GM21619 (cell line): ENCODE data around the gene SRGAP2B.
"Not testable (repeated sequence)": the region's sequence is repeated elsewhere in the genome, so short reads cannot be mapped to it uniquely, and the experiment has no call there.

Source experiments
- ATAC-seq: cut with Tn5 transposase; IDR thresholded peaks from one replicate; pipeline ENCODE4 v1.9.1; 2021; ENCODE audit not compliant: unreplicated experiment

Gene SRGAP2B

DNA sequence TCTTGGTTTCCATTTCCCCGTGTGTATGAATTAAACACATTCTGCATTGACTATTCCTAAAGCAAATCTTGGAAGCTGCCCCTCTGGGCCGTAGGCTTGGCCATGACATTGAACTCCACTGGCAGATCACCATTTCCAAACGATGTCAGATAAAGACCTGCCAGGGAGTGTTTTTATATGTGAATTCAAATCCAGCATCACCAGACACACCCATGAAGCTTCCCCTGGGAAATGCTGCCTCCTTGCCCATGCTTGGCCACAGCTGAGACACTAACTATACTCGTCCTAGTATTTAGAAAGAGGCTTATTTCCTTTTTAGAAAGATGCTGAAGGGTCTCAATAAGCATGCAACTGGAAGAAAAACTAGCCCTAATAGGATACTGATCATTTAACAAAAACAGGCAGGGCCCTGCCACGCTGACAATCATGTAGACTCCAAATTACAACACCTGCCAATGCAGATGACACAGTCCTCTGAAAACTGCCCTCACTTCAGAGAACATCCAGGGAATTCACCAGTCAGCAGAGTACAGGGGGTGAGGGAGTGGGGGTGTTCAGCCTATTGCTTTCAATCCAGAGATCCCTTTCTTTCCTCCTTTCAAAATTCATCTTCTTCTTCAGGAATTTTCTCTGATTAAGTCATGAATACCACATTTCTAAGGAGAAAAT lies 94.9 kb downstream of the SRGAP2B start:
- not testable (repeated sequence) for ATAC-seq

DNA sequence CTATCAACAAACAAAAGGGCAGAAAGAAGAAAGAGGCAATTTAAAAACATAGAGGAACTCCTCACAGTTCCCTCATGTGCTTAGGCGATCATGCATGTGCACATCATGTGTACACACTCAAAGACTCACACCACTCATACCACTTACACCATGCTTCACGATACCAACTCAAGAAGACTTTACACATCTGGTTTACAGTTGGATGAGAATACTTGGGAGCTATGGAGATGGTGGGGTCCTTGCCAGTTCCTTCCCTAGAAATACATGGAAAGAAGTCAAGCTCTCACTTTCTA lies 96.2 kb downstream of the SRGAP2B start:
- not testable (repeated sequence) for ATAC-seq

DNA sequence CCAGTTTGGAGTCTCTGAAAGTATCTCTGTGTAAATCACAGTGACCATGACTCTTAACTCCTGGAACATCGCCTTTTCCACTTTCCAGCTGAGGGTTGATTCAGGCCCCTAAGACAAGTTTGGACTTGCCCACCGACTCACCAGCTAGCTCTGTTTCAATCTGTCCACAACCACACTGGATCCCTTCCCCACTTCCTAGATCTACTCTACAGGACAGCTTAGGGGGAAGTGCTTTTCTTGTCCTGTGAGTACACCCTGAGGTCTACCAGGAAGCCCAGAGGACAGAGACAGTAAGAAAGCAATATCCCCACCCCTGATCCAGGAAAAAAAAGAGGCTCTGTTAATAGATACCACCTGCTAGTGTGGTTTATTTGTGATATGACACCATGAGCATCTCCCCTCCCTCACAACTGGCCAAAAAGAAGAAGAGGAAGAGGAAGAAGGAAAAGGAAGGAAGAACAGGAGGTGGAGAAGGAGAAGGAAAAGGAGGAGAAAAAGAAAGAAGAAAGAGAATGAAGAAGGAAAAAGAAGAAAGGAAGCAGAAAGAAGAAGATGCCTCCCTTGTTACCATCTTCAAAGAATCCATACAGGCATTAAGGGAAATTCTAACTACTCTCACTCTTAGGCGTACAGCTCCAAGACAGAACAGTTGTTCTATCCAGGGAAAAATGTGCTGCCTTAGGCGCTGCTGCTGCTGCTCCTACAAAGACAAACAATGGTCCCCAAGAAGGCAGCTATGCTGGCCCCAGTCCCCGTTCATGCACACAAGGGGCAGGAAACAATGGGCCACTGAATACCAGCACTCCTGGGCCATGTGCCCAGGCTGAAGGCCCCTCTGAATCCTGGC lies 96.8 kb downstream of the SRGAP2B start:
- not testable (repeated sequence) for ATAC-seq

DNA sequence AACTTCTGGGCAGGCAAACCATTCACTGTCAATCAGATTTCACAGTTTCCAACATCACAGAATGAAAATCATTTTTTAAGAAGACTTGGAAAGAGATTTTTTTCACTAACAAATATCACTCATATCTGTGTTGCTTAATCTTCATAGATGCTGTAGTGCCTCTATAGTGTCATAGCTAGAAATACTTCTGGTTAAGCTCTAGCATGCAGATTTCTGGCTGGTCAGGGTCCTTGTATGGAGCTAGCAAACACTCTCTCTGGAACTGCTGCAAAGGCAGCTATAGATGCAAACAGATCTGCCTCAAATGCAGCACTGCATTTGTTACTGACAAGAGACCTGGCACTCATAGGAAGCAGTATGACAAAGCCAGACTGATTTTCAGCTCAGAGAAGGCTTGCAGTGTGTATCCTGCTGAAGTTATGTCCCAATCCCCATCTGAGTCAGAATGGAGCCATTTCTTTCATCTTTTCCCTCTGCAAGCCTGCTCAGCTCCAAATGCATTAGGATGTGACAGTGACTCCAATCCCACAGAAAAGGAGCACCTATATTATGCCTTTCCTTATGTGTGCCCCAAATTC lies 99.2 kb downstream of the SRGAP2B start:
- not testable (repeated sequence) for ATAC-seq

DNA sequence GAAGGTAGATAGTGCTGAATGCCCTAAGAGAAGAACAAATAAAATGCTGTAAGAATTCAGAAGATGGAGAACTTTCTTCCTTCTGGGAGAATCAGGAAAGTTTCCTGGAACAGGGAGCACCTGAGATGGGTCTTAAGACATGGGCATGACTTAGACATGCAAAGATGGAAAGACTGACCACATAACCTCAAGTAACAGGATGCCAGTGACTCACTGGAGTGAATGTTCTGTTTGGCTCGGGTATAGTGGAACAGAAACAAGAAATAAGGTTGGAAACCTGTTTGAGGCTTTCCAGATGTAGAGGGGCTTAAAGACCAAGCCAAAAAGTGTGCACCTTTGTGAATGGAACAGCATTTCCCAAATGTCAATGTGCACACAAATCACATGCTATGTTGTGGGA lies 102.2 kb downstream of the SRGAP2B start:
- not testable (repeated sequence) for ATAC-seq

DNA sequence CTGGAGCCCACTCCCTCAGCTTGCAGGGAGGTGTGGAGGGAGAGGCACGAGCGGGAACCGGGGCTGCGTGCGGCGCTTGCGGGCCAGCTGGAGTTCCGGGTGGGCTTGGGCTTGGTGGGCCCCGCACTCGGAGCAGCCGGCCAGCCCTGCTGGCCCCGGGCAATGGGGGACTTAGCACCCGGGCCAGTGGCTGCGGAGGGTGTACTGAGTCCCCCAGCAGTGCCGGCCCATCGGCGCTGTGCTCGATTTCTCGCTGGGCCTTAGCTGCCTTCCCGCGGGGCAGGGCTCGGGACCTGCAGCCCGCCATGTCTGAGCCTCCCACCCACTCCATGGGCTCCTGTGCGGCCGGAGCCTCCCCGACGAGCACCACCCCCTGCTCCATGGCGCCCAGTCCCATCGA lies 104.5 kb downstream of the SRGAP2B start:
- not testable (repeated sequence) for ATAC-seq

DNA sequence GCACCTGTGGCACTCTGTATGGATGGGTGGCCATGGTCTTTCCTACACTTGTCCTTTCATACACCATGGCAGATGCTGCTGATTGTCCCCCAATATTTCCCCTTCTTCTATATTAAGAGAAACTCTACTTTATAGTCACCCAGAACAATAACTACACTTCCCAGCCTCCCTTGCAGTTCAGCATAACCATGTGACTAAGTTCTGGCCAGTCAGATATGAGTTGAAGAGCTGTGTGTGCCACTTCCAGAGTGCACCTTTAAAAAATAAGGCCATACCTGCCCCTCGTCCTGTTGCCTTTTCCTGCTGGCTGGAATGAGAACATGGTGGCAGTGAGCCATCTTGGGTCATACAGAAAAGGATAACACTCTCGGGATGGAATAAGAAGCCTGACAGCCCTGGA lies 108.0 kb downstream of the SRGAP2B start:
- ATAC-seq = not testable (repeated sequence)

DNA sequence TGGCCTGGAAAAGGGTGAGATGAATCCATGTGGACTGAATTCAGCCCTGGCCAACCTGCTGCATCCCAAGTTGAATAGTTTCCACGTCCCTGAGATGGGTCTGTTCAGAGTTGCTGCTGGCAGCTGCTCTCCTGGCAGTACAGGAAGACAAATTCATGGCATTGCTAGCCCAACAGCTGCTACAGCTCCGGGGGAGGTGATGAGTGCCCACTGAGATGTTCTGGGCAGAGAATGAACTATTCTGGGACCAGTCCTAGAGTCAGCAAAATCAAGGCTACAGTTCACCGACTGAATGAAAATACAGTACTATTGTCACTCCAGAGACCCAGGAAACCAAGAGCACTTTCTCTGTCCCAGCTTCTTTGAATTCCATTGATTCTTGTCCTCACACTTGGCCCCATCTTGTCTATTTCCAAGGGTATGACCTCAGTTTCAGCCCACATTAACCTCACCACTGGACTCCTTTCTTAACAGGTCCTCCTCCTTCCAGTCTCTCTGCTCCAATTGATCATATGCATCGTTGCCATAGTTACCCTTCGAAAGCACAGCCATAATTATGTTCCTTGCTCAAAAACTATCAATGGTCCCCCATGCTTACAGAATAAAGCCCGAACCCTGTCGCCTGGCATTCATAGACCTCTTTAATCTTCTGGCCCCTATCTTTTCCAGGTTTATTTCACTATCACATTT lies 108.8 kb downstream of the SRGAP2B start:
- ATAC-seq = not testable (repeated sequence)

DNA sequence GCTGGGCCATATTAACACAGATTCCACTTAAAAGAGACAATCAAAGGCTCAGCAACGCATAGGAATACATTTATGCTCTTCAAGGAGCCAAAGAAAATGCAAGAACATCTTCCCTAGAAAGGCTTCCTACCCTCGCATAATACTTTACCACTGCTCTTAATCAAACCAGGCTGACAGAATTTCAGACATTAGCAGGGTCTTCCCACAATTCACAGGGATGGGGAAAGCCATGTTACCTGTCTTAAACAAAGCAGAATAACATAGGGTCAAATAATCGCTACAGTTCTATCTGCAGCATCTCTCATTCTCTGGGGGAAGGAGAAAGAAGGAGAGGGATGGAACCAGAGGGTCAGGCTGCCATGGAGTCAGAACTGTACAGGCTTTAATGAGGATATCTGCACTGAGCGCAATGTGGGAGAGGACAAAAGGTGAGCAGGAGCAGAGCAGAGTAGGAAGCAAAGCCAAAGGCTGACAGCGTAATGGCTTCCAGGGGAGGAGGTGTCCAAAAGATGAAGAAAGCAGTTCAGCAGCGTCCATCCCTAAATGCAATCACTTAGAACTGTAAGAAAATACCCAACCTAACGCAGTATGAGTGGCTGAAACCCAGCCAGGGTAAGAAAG lies 109.5 kb downstream of the SRGAP2B start:
- ATAC-seq = not testable (repeated sequence)

DNA sequence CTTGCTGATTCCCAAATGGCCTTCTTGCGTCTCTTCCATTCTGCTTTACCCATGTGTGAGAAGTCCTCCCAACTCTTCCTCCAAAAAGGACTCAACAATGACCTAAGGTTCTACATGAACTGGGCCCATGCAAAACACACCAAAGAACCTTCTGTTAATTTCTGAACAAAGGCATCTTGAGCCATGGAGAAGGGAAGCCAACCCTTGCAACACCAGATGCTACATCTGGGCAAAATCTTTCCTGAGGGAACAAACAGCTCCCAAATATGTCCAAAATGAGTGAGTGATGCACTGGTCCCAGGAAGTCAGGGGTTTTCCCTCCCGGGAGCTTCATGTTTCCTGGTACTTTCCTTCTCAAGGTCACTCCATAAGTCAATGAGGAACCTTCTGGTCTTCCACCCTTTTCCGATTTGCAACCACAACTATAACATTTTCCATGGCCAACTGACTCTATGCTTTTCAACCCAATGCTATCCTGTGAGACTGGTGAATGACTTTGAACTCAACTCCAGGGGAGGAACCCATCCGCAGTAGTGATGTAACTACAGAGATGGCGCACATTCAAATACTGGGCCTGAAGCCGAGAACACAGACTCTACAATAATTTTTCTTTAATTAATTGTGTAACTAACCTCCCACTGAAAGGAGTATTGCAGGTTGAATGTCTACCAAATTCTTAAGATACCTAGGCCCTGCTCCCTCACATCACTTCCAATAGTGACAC lies 112.2 kb downstream of the SRGAP2B start:
- ATAC-seq = not testable (repeated sequence)

DNA sequence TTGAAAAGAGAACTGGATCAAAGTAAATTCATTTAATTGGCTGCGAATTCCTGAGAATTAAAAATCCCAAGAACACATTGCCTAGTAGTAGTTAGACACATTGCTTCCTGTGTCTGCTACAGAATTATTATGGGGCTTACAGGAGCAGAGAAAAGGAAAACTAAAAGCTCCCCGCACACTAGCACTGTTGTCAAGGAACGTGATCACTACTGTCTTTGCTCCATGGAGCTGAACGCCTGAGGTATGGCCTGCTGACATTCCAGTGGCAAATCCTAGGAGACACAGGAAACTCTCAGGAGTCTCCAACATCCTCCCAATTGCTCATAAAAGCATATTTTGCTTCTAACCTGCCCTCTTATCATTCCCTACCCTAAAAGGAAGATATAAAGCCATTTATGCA lies 114.0 kb downstream of the SRGAP2B start:
- not testable (repeated sequence) for ATAC-seq

DNA sequence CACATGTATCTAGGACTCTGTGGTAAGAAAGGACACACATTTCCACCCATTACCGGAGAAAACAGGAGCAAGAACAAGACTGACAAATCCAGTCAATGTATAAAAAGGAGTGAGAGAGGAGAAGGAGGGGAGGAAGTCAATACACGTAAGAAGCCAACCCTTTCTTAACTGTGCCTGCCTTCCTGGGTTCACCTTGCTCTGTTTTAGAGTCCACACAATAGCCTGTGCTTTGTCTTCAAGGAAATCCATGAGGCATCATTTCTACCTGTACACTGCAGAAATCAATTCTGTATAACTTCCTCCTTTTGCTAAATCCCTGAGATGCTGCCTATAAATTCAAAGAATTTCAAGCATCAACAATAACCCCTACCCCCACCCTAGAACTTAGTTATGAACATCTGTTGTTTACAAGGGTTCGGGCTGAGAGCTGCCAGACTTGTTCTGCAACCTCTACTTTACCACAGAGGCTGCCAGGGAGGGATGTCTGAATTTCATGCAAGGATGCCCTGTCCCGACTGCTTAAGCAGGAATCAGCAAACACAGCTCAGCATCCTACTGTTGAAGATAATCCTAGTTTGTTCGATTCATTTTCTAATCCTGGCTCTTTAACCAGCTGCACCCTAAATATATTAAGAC lies 115.0 kb downstream of the SRGAP2B start:
- not testable (repeated sequence) for ATAC-seq

DNA sequence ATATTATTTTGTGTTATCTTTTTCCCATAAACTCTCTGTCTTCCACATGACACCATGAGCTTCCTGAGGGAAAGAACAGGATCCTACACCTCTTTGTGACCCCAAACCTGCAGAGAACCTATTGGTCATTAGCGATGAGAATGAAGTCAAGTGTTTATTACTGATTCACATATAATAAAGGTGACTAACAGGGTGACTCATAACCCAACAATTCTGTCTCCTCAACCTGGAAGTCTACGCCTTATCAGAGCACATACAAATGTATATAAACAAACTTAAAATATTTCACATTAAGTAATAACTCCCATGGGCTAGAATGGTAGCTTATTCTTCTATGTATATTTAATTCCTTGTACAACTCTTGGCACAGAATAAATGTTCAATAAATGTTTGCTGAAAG lies 117.3 kb downstream of the SRGAP2B start:
- ATAC-seq = not testable (repeated sequence)

DNA sequence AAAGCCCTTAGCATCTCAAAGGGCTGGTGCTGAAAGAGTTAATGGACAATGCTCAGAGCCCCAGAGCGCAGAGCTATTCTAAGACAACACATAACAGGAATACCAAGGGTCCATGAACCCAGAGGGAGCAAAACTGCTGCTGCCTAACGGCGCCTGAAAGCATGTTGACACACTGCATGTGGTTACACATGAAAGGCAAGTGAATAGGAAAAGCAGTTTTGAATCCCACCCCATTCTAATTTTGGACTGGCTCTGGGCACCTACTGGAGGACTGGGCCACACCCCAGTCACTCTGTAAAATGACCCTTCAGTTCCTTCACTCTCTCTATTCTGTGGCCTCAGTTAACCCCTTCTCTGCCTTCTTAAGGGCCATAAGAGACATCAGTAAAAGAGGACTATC lies 123.2 kb downstream of the SRGAP2B start:
- ATAC-seq = not testable (repeated sequence)

DNA sequence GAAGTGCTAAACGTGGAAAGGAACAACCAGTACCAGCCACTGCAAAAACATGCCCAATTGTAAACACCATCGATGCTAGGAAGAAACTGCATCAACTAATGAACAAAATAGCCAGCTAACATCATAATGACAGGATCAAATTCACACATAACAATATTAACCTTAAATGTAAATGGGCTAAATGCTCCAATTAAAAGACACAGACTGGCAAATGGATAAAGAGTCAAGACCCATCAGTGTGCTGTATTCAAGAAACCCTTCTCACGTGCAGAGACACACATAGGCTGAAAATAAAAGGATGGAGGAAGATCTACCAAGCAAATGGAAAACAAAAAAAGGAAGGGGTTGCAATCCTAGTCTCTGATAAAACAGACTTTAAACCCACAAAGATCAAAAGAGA lies 128.6 kb downstream of the SRGAP2B start:
- not testable (repeated sequence) for ATAC-seq

DNA sequence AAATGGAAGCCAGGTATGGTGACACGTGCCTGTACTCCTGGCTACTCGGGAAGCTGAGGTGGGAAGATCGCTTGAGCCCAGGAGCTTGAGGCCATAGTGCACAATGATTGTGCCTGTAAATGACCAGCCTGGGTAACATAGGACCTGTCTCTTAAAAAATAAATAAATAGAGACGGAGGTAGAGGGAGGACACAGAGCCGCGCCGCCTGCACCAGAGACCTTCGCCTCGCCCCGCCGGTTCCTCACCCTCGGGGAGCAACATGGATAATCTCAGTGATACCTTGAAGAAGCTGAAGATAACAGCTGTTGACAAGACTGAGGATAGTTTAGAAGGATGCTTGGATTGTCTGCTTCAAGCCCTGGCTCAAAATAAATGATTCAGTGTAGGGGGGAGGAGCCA lies 130.4 kb downstream of the SRGAP2B start:
- ATAC-seq = not testable (repeated sequence)

DNA sequence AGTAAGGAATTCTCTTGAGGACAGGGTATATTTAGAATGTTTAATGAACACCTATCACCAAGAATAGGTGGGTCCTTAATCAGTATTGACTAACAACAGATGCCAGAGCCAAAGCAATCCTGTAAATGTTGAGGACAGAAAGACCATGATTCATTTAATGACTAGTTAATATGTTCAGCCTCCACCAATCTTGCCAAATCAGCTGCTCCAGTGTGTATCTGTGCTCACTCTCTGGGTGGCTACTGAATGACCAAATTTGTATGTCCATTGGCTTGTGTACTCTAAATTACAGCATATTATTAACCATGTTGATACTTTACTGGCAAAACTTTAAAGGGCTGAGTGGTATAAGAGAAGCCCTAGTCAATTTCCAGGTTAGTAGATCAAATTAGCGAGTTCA lies 130.9 kb downstream of the SRGAP2B start:
- not testable (repeated sequence) for ATAC-seq

DNA sequence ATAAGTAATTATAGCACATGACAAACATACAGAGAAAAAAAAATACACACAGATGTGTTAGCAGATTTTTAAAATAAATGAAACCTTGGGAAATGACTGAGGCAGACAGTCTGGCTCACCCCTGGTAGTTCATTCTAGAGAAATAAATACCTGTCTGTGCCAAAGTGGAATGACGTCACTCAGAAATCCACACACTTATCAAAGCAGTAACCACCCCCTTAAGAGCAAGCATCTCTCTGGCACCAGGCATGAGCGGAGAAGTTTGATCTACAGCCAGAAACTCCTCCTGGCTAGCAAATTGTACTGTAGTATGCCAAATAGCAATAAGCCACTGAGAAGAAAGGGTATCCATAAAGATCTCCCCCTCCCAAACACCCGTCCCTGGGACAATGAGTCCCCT lies 131.6 kb downstream of the SRGAP2B start:
- ATAC-seq = not testable (repeated sequence)

DNA sequence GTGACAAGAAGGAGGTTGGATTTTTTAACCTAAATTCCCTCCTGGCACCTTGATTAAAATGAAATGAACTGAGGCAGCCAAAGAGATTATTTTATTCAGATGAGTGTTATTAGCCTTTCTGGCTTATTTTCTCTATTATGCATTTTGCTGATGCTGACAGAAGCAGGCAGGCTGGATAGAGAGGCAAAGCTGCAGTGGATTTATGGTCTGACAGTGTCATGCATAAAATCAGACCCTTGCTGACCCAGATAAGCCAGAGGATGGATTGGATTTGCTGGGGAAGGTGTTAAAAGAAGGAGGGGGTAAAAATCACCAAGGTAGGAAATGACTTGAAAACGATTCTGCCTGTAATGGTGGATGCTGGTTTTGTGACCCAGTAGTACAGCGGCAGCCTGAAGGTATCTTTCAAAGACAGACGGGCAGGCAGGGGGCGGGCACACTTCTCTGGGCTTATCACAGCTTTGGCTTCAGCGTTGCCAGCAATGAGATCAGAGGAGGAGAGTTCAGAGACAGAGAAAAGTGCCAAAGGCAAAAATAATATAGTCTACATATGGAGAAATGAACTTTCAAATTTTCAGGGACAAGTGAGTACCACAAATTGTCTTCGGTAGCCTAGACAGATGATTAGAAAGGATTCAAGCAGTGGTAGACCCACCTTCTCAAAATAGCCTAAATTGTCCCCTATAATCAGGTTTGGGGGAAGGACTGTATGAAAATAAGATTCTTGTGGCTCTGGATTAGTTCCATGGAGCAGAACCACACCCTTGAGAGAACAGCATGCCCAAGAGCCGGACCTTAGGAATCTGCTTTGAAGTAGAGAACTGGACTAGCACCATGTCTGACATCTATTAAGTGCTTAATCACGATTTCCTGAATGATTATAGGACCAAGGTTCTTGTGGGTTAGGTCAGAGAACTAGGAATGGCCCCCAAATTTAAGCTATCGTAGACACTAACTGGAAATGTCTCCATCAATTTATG lies 133.2 kb downstream of the SRGAP2B start:
- ATAC-seq = not testable (repeated sequence)
